Fibroblast of pulmonary artery (primary cell): ENCODE data around the gene CECR2.

Experiments used
- DNase-seq: peaks from one replicate; pipeline ENCODE4 v3.0.0-alpha.2; 2010; ENCODE audit warnings: low read depth
- H3K4me3 ChIP-seq: replicated peaks from 2 replicates; pipeline ENCODE4 v1.5.1; 2011; ENCODE audit warnings: low read depth, mild to moderate bottlenecking, control low read depth, low read length, moderate library complexity
- CTCF ChIP-seq: IDR thresholded peaks from 2 replicates; pipeline ENCODE4 v1.5.1; 2011; ENCODE audit warnings: mild to moderate bottlenecking, control low read depth, low read length, inconsistent platforms; ENCODE audit errors: missing control alignments

Gene CECR2

GRCh38 chr22:17348464-17349103, 20.7 kb upstream of the CECR2 start:
- TF ChIP-seq CTCF, result no peak
- no peak for DNase-seq

DNA sequence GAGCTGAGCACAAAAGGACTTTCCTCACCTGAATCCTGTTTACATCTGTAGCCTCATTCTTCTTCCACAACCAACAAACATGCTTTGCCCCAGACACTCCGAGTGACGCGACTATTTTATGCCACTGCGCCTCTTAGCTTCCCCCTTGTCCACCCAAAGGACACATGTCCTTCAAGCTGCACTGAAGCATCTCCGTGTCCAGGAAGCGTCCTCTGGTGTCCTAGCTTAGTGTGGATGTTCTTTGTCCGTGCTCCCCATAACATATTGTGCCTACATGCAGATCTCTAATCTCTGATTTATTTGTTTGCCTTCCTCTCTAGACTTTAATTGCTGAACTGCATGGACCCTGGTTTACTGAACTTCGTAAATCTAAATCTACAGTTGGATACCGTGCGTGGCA, 20.1 kb upstream of the CECR2 start:
- DNase-seq, result no peak

More at GRCh38 chr22:17348464-17349103, 20.7 kb upstream of the CECR2 start:
- no peak overlapping the region for H3K4me3 ChIP-seq

DNA sequence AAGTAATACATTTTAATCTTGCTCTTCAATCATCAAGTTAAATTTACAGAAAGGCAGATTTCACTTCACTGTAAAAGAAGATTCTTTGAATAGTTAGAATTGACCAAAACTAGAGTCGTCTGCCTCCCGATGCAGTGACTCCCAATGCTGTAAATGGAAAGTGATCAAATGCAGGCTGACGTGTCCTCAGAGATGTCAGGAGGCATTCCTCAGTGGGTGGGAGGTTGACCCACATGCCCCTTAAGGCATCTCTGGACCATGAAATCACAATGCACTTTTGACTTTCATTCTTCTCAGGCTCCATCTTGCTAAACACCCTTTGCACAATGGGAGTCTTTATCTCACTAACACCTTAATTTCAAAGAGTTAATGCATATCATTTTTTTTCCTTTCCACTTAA, 19.0 kb upstream of the CECR2 start:
- no peak for DNase-seq
- no peak for TF ChIP-seq CTCF
- H3K4me3 ChIP-seq, result no peak overlapping the region

More for the DNA sequence above, 20.1 kb upstream of the CECR2 start:
- no peak for TF ChIP-seq CTCF
- H3K4me3 ChIP-seq, result no peak overlapping the region

DNA sequence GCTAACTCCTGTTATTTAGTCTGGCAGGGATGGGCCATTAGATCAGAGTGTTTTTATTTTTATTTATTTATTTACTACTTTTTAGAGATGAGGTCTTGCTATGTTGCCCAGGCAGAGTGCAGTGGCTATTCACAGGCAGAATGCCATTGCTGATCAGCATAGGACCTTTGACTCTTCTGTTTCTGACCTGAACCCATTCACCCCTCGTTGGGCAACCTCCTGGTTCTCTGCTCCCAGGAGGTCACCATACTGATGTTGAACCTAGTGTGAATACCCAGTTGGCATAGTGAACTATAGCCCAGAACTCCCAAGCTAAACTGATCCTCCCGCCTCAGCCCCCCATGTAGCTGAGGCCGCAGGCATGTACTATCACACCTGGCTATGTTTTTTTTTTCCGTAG, 16.5 kb upstream of the CECR2 start:
- H3K4me3 ChIP-seq, result no peak overlapping the region
- DNase-seq, result no peak
- TF ChIP-seq CTCF, result no peak

- no peak overlapping the region for H3K4me3 ChIP-seq
- DNase-seq, result no peak
- TF ChIP-seq CTCF, result no peak
These were observed 11.6 kb upstream of the CECR2 start for GRCh38 chr22:17357688-17358087.

GRCh38 chr22:17358415-17358814, 10.8 kb upstream of the CECR2 start:
- no peak for DNase-seq
- no peak for TF ChIP-seq CTCF
- H3K4me3 ChIP-seq, result no peak overlapping the region

DNA sequence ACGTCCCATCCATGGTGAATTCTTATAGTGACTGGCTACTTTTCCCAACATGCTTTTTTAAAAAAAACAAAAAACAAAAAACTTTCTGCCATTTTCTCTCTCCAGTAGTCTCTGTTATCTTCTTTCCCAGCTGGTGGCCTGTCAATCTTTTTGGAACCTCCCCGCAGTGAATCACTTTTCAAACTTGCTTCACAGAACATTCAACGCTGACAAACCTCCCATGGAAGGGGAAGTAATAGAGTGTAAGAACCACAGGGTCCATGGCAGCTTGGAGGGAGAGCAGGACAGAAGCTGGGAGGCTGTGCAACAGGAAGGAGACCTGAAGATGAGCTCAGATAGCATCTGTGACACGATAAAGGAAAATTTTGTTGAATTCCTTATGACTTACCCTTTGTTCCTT, 9.8 kb upstream of the CECR2 start:
- no peak for DNase-seq
- no peak for TF ChIP-seq CTCF
- no peak overlapping the region for H3K4me3 ChIP-seq
